ENCODE results near the gene SUSD4. TPM values are rescaled to one million over a fixed set of nuclear protein-coding genes. Genes with fewer than 3 reads are reported as not detected.

Gene SUSD4
- total and polyA plus RNA-seq, 2 donors (not counting 3 experiments of a cell fraction or from before 2014, with no cell fraction given), result not detected

DNA sequence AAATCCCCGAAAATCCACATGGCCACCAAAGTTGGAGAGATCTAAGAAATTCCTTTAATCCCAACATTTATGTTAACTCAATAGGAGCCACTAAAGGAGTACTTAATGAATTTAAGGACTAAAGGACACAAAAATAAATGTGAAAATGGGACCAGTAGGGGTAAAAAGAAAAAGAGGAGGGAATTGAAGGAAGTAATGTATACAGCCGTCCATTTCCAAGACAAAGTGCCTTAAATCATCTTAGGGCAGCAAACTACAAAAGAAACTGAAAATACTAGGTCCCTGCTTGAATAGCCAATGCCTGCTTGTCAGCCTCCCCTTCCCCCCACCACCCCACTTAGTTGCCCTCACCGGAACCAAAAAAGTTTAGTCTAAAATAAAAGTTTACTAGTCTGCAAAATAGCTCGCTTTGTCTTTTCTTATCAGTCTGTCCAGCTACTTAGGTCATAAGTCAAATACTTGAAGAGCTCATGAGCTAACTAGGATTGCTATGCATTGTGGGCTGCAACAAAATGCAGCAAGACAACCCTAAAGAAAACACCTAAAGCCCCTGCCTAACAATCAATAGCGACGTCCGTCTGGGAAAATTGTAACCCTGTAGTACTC is 154.6 kb downstream of the SUSD4 start:
- Histone ChIP-seq H3K79me2 (ENCODE audit: control insufficient read depth, insufficient read depth, low read length) (no peaks in the 10 kb centered on the region), H3K9me3 (replicated peaks; ENCODE audit: control insufficient read depth, insufficient read depth, low read length) (no peaks in the 10 kb centered on the region), H3K4me3 (replicated peaks in 1 of 3; ENCODE audit: insufficient read depth in 1 of 3, low read depth in 1 of 3, low read length in 3 of 3) (no peak overlapping the region), H3K27me3 (ENCODE audit: control insufficient read depth in 2 of 2, insufficient read depth in 2 of 2, low read length in 2 of 2) (peaks cover 0 to 6% of the 10 kb centered on the region in 2 experiments), H2AFZ (ENCODE audit: low read depth, low read length) (no peak overlapping the region), H3K9ac (replicated peaks; ENCODE audit: extremely low read depth, insufficient read depth, low read length) (no peak overlapping the region), H3K36me3 (ENCODE audit: control insufficient read depth in 2 of 2, extremely low read depth in 1 of 2, insufficient read depth in 2 of 2, low read length in 2 of 2) (no peaks in the 10 kb centered on the region), H3K27ac (ENCODE audit: insufficient read depth, low read depth, low read length) (no peak overlapping the region), H3K9me1 (replicated peaks; ENCODE audit: control insufficient read depth, extremely low read depth, insufficient read depth, low read length) (no peaks in the 10 kb centered on the region), H4K20me1 (replicated peaks; ENCODE audit: control insufficient read depth, extremely low read depth, insufficient read depth, low read length) (no peaks in the 10 kb centered on the region), H3K4me1 (ENCODE audit: control insufficient read depth, extremely low read depth, insufficient read depth, low read length) (no peaks in the 10 kb centered on the region), H3K4me2 (ENCODE audit: insufficient read depth, low read length) (no peak overlapping the region)
- DNase-seq (ENCODE audit: low read depth, low spot score) (no peak), FAIRE-seq (no peak)
- ChIA-PET CTCF (no interaction called here), POLR2A (no interaction called here)
- BruUV-seq (replicated peaks), result no TSS peak
- intact Hi-C loops (cut with micrococcal nuclease), result no loop called here
- dilution Hi-C loops (cut with MboI; ENCODE audit: extremely low pct_ligation_motif_present, low sequenced_read_pairs), result no loop called here
- TF ChIP-seq GATA2 (IDR thresholded peaks at IDR 0.05; ENCODE audit: insufficient read depth, insufficient read length, low read depth, low read length) (no peak), POLR2AphosphoS5 (IDR thresholded peaks at IDR 0.05; ENCODE audit: insufficient read depth, low read depth, low read length) (no peak), MYC (IDR thresholded peaks at IDR 0.05; ENCODE audit: low read depth, low read length) (no peak), JUN (IDR thresholded peaks at IDR 0.05; ENCODE audit: borderline replicate concordance, insufficient read depth, insufficient read length, low read depth) (no peak), CTCF (IDR thresholded peaks at IDR 0.05; ENCODE audit: extremely low read depth in 1 of 2, insufficient read depth in 1 of 2, low read depth in 1 of 2, low read length in 2 of 2) (no peak), EZH2 (IDR thresholded peaks at IDR 0.05; ENCODE audit: borderline replicate concordance, low read depth, low read length, severe bottlenecking) (no peak), POLR2A (IDR thresholded peaks at IDR 0.05; ENCODE audit: low read depth, low read length) (no peak), FOS (IDR thresholded peaks at IDR 0.05; ENCODE audit: borderline replicate concordance, insufficient read depth, low read length) (no peak)
- TF ChIP-seq, protein P1, sequence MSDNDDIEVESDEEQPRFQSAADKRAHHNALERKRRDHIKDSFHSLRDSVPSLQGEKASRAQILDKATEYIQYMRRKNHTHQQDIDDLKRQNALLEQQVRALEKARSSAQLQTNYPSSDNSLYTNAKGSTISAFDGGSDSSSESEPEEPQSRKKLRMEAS (IDR thresholded peaks at IDR 0.05; ENCODE audit: insufficient read depth, insufficient read length), result no peak
